ENCODE data around the gene S100A6.

Gene S100A6

DNA sequence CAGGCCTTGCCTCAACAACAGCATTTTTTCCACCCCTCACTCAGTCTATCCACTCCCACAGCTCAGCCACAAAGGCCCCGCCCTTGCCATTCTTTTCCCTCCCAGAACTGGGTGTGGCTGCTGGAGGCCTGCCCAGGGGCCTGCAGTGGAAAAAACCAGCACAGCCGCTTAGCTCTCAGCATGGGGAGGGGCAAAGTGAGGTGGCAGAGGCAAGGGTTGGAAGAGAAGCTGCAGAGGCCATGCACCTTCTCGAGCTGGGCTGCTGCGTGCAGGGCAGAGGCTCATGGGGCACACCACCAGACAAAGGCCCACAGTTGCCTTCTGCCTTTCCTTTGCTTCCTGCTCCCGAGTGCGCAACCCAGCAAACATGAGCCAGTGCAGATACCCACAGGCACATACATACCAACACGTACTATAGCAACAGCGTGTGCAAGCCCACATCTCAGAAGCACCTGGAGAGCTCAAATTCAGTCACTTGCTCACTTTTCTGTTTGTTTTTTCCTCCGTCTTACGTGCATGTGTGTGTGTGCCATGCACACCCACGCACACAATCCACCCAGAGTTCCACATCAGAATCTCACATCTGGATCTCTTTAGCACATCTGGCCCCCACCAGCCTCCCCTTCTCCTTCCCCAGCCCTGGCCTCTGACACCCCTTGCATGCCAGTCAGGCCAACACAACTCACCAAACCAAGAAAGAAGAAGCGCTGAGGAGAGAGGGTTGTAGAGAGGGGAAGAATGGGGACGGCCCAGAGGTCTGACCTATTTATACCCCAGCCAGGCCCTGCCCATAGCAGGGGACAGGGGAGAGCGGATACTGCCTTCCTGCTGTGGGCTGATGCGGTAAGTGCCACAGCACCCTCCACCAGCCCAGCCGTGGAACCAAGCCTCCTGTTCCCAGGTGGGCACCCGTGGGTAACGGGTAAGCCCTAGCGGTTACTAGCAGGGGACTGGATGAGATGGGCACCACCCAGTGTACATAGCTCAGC is 9.6 kb upstream of the S100A6 start, which contains the start of gene S100A4:
Gene S100A4 (minus strand): TSS at position 740 of the 989 bp plus-strand sequence. CDS start 1,012 bp downstream, outside the sequence.
- peak; percentile 91 for DNase-seq (ENCODE audit: low read depth)

- no peak for DNase-seq (ENCODE audit: low read depth)
These were observed 8.8 kb upstream of the S100A6 start for GRCh38 chr1:153544453-153545066.

- DNase-seq (ENCODE audit: low read depth): no peak
These were observed 7.9 kb upstream of the S100A6 start for GRCh38 chr1:153543736-153544135.

DNA sequence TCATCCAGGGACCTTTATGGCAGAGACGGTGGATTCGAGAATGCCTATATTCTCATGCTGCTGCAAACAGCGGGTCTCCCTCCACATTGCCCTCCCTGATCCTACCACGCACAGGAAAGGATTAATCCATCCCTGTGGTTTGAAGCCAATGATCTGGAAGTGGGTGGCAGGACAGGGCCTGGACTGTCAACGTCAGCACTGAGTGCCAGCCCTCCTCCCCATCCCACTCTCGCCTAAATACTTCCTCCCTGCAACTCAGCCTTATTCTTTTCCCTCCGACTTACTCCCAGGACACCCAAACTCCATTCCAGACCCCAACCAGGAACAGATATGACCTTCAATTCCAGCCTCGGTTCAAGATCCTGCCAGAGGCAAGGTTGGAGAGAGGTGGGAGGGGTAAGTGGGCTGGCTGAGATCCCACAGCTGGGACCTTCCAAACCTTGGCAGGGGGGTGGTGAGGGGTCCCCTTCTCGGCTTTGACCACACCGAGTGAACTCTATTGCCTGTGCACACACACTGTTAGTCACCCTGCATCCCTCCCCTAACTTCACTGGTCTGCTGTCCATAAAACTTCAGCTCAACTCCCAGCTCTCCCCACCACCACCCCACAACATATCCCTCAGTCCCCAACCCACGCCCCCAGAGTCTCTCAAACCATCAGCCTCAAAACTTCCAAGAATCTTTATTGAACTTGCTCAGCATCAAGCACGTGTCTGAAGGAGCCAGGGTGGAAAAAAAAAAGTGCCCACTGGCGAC is 7.3 kb upstream of the S100A6 start:
- no peak for DNase-seq (ENCODE audit: low read depth)

DNA sequence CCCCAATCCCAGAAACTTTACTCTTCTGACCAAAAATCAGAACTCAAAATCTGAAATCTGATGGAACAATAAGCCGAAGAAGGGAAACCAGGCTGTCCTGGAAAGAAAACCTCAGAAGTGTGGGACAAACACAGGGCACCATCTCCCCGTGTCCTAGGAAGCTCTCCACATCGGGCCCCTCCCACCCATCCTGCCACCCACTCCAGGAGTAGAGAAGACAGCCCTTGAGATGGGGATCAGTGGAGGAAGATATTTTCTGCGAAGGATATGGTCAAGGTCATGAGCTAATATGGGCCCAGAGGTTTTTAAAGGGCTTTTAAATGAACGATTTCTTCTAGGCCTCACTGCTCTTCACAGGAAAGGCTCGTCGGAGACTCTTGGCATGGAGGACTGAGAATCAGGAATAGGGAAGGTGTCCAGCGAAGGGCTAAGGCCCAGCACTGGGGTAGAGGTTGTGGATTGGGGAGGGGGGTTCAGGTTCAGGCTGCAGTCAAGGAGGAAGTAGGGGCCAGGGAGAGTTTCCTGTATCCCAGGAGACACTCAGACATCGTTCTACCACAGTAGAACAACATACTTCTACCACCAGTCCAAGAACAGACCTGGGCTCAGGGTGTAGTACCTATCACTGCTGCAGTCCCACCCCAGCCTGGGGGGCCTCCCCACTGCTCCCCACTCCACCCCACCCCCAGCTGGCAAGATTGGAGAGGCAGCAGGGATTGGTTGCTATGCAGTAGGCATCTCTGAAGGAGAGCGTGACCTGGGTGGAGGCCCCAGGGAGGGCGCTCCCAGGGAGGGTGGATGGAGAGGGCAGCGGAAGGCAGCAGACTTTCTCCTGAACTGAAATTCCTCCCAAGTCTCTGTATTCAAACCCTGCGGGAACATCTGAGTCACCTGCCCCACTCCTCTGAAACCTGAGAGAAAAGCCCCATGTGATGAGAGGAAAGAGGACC is 6.1 kb upstream of the S100A6 start:
- DNase-seq (ENCODE audit: low read depth): no peak

DNA sequence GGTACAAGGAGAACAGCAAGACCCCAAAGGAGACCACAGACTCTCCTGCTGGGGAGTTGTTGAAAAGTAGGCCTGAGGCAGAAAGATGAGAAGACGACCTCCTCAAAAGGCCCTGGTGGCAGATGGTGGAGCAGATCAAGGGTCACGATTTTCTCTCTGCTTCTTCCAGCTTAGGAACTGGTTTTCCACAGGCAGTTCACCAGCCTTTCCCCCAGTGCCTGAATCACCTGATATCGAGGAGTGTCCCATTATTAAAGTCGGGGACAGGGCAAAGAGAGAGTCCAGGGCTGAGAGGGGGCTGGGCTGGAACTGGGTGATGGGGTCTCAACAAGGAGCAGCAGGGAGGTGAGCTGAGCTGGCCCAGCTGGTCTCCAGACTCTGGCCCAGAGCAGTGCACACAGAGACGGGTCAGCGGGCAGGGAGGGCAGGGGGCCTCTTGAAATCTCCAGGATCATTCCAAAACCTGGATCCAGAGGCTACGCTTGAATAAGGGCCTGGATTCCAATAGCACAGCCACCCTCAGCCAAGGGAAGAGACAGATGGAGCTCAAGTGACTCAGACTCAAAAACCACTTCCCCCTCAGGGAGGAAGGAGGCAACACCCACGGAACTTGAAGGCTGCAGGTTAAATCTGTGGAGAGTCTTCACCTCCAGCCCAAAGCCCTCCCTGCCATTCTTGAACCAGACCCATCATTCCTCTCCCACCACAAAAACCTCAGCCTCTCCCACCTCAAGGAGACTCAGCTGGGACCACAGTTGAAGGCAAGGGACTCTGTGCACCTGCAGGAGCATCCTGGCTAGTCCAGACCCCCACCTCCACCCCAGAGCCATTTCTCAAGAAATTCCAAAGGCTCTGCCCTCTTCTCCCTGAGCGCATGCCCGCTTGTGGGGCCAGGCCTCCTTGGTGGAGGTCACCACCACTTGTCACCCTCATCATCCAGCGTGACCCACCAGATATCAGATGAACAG is 4.9 kb upstream of the S100A6 start, which contains the start of gene S100A5:
Gene S100A5 (minus strand): TSS at position 541 of the 968 bp plus-strand sequence. CDS start 743 bp downstream, outside the sequence.
- no peak for DNase-seq (ENCODE audit: low read depth)

DNA sequence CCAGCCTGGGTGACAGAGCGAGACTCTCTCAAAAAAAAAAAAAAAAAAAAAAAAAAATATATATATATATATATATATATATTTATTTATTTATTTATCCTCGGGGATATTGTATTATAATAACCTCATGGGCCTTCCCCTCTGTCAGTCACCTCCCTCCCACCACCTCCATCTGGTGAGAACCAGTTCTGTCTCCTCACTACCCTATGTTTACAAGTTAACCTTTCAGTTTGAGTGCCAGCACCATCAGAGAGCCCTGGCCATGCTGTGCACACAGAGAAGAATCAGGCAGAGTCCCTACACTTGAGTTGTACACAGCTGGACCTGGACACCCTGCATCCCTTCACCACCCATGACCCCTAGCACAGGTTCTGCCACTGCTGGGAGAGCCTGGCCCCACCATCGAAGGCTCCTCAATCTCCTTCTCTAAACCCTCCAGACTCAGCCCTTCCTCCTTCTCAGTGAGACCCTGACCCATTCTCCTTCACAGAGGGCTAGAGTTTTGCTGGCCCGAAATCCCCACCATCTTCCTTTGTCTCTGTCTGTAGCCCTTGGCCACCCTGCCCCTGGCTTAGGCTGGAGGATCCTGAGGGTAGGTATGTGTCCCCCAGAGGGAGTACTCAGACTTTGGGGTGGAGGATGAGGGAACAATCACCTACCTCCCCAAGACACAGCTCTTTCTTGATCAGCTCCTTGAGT is 3.8 kb upstream of the S100A6 start:
- no peak for DNase-seq (ENCODE audit: low read depth)

- DNase-seq (ENCODE audit: low read depth): no peak
These were observed 2.6 kb upstream of the S100A6 start for GRCh38 chr1:153538315-153538821.

DNA sequence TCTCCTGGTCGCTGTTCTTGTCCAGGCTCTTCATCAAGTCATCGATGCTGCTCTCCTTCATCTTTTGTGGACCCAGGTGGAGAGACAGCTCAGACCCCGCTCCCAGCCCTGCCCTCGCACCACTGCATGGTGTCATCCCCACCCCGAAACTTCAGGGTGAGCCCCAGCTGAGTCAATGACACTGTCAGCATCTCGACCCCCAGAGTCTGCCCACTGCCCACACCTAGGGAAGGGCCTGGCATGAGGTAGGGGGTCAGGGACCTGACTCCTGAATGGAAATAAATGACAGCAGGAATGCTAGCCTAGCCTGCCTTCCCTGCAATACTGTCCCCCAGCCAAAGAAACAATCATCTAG is 1.6 kb upstream of the S100A6 start:
- no peak for DNase-seq (ENCODE audit: low read depth)

DNA sequence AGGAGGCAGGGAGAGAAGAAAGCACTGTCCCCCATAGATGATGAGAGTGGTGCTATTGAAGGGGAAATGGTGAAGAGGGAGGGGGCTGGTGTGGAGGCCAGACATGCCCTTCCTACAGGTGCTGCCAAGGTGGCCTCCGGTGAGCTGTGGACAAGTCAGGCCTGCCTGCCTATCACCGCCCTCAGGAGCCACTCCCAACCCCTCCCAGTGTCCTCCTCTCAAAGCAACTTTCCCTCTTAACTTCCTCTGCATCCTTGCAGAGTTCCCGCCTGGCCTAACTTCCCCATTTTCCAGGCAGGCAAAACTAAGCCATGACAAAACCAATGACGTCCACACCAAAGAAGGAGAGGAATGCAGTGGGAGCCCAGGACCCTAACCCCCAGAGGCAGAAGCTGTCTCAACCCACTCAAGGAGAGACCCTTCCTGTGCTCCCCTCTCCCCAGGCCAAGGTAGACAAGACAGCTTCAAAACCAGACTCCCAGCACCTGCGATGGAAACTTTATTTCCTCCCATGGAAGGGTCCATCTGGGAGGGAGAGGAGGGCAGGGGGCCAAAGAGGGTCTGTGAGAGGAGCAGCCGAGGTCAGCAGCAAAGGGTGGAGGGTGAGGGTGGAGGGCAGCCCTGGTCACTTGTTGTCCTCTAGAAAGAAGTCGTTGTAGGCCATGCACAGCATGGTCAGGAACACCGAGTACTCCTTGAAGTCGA is 1.0 kb upstream of the S100A6 start:
- no peak for DNase-seq (ENCODE audit: low read depth)

DNA sequence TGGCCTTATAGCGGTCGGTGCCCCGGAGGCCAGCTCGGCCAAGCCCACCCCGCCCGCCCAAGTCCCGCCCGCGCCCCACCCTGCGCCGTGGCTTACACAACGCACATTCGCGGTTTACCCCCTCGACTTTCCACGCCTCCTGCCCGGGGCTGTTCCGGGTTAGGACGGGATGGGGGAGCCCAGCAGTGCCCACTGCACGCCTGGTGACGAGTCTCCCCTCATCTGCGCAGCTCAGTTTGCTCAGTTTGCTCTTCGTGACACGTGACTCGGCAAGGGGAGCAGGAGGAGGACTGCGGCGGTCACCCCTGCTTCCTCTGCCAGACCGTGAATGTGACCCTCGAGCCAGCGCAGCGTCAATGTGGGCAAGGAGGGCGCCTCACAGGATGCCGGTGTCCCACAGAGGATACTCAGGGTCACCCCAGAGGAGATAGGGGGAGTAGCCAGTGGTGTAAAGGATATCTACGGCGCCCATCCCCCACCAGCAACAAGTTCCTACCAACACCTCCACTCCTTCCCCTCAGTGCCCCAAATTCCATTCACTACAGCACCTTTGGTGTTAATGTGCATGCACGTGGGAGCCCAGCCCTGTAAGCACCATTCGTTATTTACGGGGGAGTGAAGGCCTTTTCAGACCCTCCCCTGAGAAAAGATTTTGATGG is 350 bp upstream of the S100A6 start:
- DNase-seq (ENCODE audit: low read depth): peak; percentile 89

DNA sequence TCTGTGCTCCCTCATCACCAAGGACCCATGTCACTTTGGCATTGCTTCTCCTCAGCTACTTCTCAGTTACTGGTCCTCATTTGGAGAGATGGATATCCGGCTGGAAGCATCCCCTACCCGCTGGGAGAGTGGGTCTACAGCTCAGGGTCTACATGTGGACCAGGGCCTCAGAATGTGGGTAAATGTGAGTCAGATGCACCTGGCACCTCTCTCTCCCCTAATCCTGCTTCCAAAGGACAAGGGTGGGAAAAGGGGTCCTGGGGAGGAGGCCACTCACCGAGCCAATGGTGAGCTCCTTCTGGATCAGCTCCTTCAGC is 908 bp downstream of the S100A6 start:
- DNase-seq (ENCODE audit: low read depth): no peak

DNA sequence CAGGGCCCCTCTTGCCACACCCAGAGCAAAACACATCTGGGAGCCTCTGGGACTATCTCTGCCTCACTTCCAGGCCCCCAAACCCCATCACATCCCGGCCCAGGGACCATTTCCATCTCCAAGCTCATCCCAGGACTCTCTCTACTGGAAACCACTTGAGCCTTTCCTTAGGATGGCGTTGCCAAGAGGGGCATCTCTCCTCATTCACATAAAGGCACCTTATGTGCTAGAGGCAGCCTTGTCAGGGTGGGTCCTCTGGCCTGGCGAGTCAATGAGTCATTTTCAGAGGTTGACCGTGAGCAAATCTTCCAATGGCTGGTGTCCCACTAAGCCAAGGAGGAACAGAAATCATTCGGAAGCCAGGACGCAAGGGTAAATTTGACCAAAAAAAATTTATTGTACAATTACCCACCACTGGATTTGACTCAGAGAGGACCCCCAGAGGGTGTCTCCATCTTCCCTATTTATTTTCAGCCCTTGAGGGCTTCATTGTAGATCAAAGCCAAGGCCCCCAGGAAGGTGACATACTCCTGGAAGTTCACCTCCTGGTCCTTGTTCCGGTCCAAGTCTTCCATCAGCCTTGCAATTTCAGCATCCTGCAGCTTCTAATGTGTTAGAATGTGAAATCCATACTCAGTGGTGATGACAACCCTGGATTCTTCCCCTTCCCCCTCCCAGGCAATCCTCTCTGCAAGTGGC is 1.4 kb downstream of the S100A6 start:
- DNase-seq (ENCODE audit: low read depth): no peak

DNA sequence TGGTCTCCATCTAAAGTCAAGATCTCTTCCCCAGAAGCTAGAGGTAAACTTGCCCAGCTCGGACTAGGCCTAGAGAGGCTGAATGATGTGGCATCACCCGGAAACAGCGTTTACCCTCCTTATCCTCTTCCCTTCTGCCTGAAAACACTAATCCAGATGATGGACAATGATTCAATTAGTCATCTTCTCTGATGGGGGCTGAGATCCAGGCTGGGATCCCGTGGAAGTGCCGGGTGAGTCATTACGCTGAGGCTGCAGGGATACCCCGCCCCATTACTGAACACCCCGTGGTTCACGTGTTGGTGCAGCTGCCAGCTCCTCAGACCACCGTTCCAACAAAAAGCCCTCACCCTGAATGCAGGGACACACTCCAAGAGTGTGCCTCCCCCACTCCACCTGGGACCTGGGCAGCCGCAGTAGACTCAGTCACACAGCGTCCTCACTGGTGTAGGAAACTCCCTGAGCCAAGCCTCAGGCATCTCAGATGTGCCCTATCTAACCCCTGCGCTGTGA is 2.0 kb downstream of the S100A6 start:
- DNase-seq (ENCODE audit: low read depth): peak; percentile 91

DNA sequence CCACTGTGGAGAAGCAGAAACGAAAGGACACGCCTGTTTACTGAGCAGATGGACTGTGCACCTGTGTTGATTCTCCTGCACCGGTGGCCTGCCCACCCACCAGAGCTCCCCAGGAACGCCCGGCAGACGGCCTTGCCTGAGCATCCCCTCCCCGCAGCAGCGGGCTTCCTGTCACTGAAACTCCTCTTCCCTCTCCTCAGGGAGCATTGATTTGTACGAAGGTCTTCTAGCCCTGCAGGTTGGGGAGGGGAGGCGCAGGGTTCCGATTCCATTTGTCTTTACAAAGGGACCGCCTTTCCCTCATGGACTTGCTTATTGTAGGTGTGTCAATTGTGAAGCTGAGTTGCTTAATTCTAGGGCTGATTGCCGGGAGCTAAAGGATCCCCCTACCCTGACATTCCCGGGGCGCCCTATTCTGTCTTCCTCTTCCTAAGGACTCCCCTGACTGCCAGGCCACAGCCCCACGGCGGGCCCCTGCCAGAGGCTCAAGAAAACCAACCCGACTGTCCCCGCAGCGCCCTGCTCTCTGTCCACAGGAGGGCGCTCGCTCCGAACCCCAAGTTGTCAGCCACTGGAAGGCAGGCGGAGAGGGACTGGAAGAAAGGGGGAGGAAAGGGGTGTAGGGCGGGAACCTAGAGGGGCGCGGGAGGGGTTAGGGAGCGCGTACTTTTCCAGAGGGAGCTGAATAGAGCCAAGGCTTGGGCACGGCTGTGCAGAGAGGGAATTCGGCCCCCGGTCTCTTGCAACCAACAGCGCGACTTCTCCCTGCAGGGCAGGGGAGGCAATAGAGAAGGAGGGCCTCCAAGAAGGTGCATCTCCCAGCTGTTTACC is 2.8 kb downstream of the S100A6 start:
- peak; percentile 88 for DNase-seq (ENCODE audit: low read depth)

DNA sequence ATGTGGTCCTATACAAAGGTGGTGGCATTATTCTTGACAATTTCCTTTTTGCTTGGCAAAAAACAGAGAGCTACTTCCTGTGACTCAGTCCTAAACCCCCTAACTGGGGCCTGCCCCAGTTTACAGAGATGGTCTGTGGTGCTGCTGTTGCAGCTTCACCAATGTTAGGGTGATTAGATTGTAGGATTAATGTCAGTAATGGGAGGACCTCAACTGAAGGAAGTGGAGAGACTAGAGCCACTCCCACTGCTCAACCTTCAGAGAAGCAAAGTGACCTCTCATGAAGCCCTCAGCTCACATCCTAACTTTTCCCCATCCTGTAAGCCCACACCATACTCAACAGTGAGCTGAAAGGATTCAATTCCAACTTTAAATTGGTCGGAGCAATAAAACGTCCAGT is 3.6 kb downstream of the S100A6 start:
- DNase-seq (ENCODE audit: low read depth): no peak

Data from stromal cell of bone marrow (primary cell).